Panc1 (cell line): ENCODE data around the gene TP53I11. TPM values are rescaled to one million over a fixed set of nuclear protein-coding genes. Genes with fewer than 3 reads are reported as not detected.

ENCODE experiments used
- ATAC-seq: fragments of 200-7000 bp; cut with Tn5 transposase; 2 replicates; pipeline ENCODE4 v1.9.1; 2020; ENCODE audit warnings: mild to moderate bottlenecking, moderate library complexity
- BruUV-seq: library from RNA; stranded (reverse); fragments of 400-500 nt; replicated peaks from 2 replicates; lab custom pipeline; 2021; lab: Mats Ljungman, UMichigan
- CTCF ChIA-PET: fragments of 300-600 bp; sonication (Branson Sonifier 250); formaldehyde crosslinking; loops from one replicate; lab custom pipeline; 2022; ENCODE audit warnings: antibody characterized with exemption; lab: Charles Lee
- POLR2A ChIA-PET: fragments of 300-600 bp; sonication (Branson Sonifier 250); formaldehyde crosslinking; loops from one replicate; lab custom pipeline; 2022; ENCODE audit warnings: antibody characterized with exemption; lab: Charles Lee
- DNase-seq: peaks from one replicate; pipeline ENCODE4 v3.0.0-alpha.2; 2010; ENCODE audit warnings: low read depth, low spot score
- H3K27ac ChIP-seq: 2 replicates; pipeline ENCODE4 v1.5.1; 2011; ENCODE audit warnings: mild to moderate bottlenecking, low read length, inconsistent platforms
- H3K27me3 ChIP-seq: fragments of 200-500 bp; sonication (Bioruptor generic); 2 replicates; pipeline ENCODE4 v1.6.0; 2014; ENCODE audit warnings: low read length, inconsistent platforms; ENCODE audit not compliant: control insufficient read depth, insufficient read depth
- H3K36me3 ChIP-seq: fragments of 200-500 bp; sonication (Bioruptor generic); 2 replicates; pipeline ENCODE4 v1.5.1; 2014; ENCODE audit warnings: inconsistent platforms, mild to moderate bottlenecking, low read length, moderate library complexity; ENCODE audit not compliant: control insufficient read depth, insufficient read depth
- H3K4me1 ChIP-seq: 2 replicates; pipeline ENCODE4 v1.5.1; 2011; ENCODE audit warnings: inconsistent platforms, mild to moderate bottlenecking, low read length, moderate library complexity; ENCODE audit not compliant: control insufficient read depth, insufficient read depth
- H3K4me3 ChIP-seq, 2 experiments: 2 replicates each; pipeline ENCODE4 v1.5.1; 2011 to 2012; ENCODE audit warnings: low read depth in 2 of 2, low read length in 2 of 2, mild to moderate bottlenecking in 2 of 2, inconsistent platforms in 1 of 2, moderate library complexity in 1 of 2
- H3K9me3 ChIP-seq: fragments of 200-500 bp; sonication (Bioruptor generic); 2 replicates; pipeline ENCODE4 v1.5.1; 2014; ENCODE audit warnings: low read depth, mild to moderate bottlenecking, inconsistent platforms, low read length, moderate library complexity; ENCODE audit not compliant: control insufficient read depth, insufficient read depth
- CTCF ChIP-seq: fragments of 450-650 bp; IDR thresholded peaks from 2 replicates; pipeline ENCODE4 v1.5.1; 2017; ENCODE audit warnings: mild to moderate bottlenecking
- POLR2AphosphoS5 ChIP-seq: IDR thresholded peaks from 2 replicates; pipeline ENCODE4 v1.6.1; 2012; ENCODE audit warnings: mild to moderate bottlenecking, low read depth, low read length, moderate library complexity
- REST ChIP-seq, 2 experiments: IDR thresholded peaks; 2 replicates each; pipeline ENCODE4 v1.6.1; 2011 to 2012; ENCODE audit warnings: low read depth in 2 of 2, control low read depth in 1 of 2, low read length in 1 of 2, mild to moderate bottlenecking in 1 of 2, moderate library complexity in 1 of 2; ENCODE audit not compliant: insufficient read depth in 1 of 2
- SIN3A ChIP-seq: IDR thresholded peaks from 2 replicates; pipeline ENCODE4 v1.6.1; 2012; ENCODE audit warnings: low read depth, mild to moderate bottlenecking, low read length, moderate library complexity, borderline replicate concordance; ENCODE audit not compliant: insufficient read depth
- TCF7L2 ChIP-seq: IDR thresholded peaks from 2 replicates; pipeline ENCODE4 v1.6.1; 2011; ENCODE audit warnings: mild to moderate bottlenecking, low read depth, low read length, inconsistent platforms
- in situ Hi-C: cut with HindIII; loops from 2 replicates; pipeline ENCODE4 v1.10.0; 2016; ENCODE audit warnings: low sequenced_read_pairs, low pct_unique_long_range_greater_than_20kb
- intact Hi-C: fragments of 100-400 bp; cut with micrococcal nuclease; formaldehyde crosslinking; loops from one replicate; pipeline ENCODE4 v1.10.0; 2022; ENCODE audit not compliant: unreplicated experiment
- total RNA-seq: library from RNA; stranded (reverse); gene quantifications from one replicate; pipeline ENCODE4 v1.2.1, GENCODE V29; 2021; ENCODE audit not compliant: unreplicated experiment

TP53I11 gene
- total RNA-seq, 1 experiment from 2014 or later: 132 TPM

GRCh38 chr11:44893308-44893822 lies 57.3 kb downstream of the TP53I11 start:
- no peak for DNase-seq
- 0 out of 2 replicates have a peak, but pooled peaks cover 6% of the 10 kb centered on the region for H3K4me1 ChIP-seq
- no peak for TF ChIP-seq REST (IDR thresholded peaks at IDR 0.05; ENCODE audit: insufficient read depth in 1 of 2, low read depth in 2 of 2, low read length in 1 of 2)
- no peak for TF ChIP-seq TCF7L2
- no peak for TF ChIP-seq POLR2AphosphoS5
- no peak for TF ChIP-seq SIN3A
- no peak for TF ChIP-seq CTCF
- no peak overlapping the region for H3K27ac ChIP-seq
- in situ Hi-C loops: no loop called here
- POLR2A ChIA-PET: no interaction called here
- no peak overlapping the region for H3K4me3 ChIP-seq
- CTCF ChIA-PET: no interaction called here
- ATAC-seq: no peak
- BruUV-seq: no TSS peak
- intact Hi-C loops: loop anchor here (5.0 kb wide), 1 partner anchor 166 kb away; the partner anchor contains the start of gene TSPAN18
- no peaks in the 10 kb centered on the region for H3K9me3 ChIP-seq
- no peaks in the 10 kb centered on the region for H3K36me3 ChIP-seq
- H3K27me3 ChIP-seq: no peaks in the 10 kb centered on the region

GRCh38 chr11:44892843-44893242 lies 57.8 kb downstream of the TP53I11 start:
- BruUV-seq: no TSS peak
- Histone ChIP-seq H3K36me3 (no peaks in the 10 kb centered on the region), H3K4me1 (0 out of 2 replicates have a peak, but pooled peaks cover 6% of the 10 kb centered on the region), H3K27ac (no peak overlapping the region), H3K9me3 (no peaks in the 10 kb centered on the region), H3K4me3 (no peak overlapping the region), H3K27me3 (no peaks in the 10 kb centered on the region)
- no peak for TF ChIP-seq TCF7L2
- no peak for TF ChIP-seq CTCF
- no peak for TF ChIP-seq REST (IDR thresholded peaks at IDR 0.05; ENCODE audit: insufficient read depth in 1 of 2, low read depth in 2 of 2, low read length in 1 of 2)
- no peak for TF ChIP-seq SIN3A
- TF ChIP-seq POLR2AphosphoS5: no peak
- POLR2A ChIA-PET: interaction anchor here (0.5 kb wide), 1 partner anchor 81 kb away, joined by 5 read pairs; no protein-coding TSS in a partner anchor
- CTCF ChIA-PET: no interaction called here
- no peak for ATAC-seq
- intact Hi-C loops: loop anchor here (5.0 kb wide), 1 partner anchor 166 kb away; the partner anchor contains the start of gene TSPAN18
- in situ Hi-C loops: no loop called here
- DNase-seq: no peak
